ENCODE measurements around the gene ALX1. TPM values are rescaled to one million over a fixed set of nuclear protein-coding genes. Genes with fewer than 3 reads are reported as not detected.

Gene ALX1
- total and polyA plus RNA-seq, 2 donors from 2014 or later: 0.90 to 1.6 TPM

- H3K4me3 ChIP-seq (ENCODE audit: low read length in 3 of 3): no peak overlapping the region
- FAIRE-seq (no peak), DNase-seq (no peak)
- no peak for TF ChIP-seq CTCF (IDR thresholded peaks at IDR 0.05; ENCODE audit: borderline replicate concordance, extremely low read depth, insufficient read depth)
- H3K9ac ChIP-seq (ENCODE audit: low read length in 3 of 3): no peak overlapping the region
- H3K27ac ChIP-seq (ENCODE audit: low read depth in 2 of 2, low read length in 2 of 2): no peak overlapping the region
- H3K9me3 ChIP-seq (ENCODE audit: control insufficient read depth in 2 of 3, insufficient read depth in 1 of 3, low read length in 3 of 3): no peaks in the 10 kb centered on the region
- no peaks in the 10 kb centered on the region for H3K27me3 ChIP-seq (ENCODE audit: control insufficient read depth, insufficient read depth, low read length)
- H3K4me1 ChIP-seq (ENCODE audit: control insufficient read depth in 2 of 3, insufficient read depth in 2 of 3, low read depth in 1 of 3, low read length in 3 of 3): no peaks in the 10 kb centered on the region
- H3K36me3 ChIP-seq (ENCODE audit: control insufficient read depth in 2 of 3, insufficient read depth in 3 of 3, low read length in 3 of 3): no peaks in the 10 kb centered on the region
- intact Hi-C loops (cut with DNase I): no loop called here
Measured at GRCh38 chr12:85299053-85299452, 19.0 kb downstream of the ALX1 start.

- Histone ChIP-seq H3K4me1 (ENCODE audit: control insufficient read depth in 2 of 3, insufficient read depth in 2 of 3, low read depth in 1 of 3, low read length in 3 of 3) (no peaks in the 10 kb centered on the region), H3K4me3 (ENCODE audit: low read length in 3 of 3) (no peak overlapping the region), H3K27me3 (ENCODE audit: control insufficient read depth, insufficient read depth, low read length) (no peaks in the 10 kb centered on the region), H3K36me3 (ENCODE audit: control insufficient read depth in 2 of 3, insufficient read depth in 3 of 3, low read length in 3 of 3) (no peaks in the 10 kb centered on the region), H3K9me3 (ENCODE audit: control insufficient read depth in 2 of 3, insufficient read depth in 1 of 3, low read length in 3 of 3) (no peaks in the 10 kb centered on the region), H3K9ac (ENCODE audit: low read length in 3 of 3) (no peak overlapping the region), H3K27ac (ENCODE audit: low read depth in 2 of 2, low read length in 2 of 2) (no peak overlapping the region)
- no peak for FAIRE-seq
- intact Hi-C loops (cut with DNase I): no loop called here
- DNase-seq: no peak
- TF ChIP-seq CTCF (IDR thresholded peaks at IDR 0.05; ENCODE audit: borderline replicate concordance, extremely low read depth, insufficient read depth): no peak
Measured at GRCh38 chr12:85301051-85301450, 21.0 kb downstream of the ALX1 start.

- TF ChIP-seq CTCF (IDR thresholded peaks at IDR 0.05; ENCODE audit: borderline replicate concordance, extremely low read depth, insufficient read depth): no peak
- intact Hi-C loops (cut with DNase I): no loop called here
- FAIRE-seq (no peak), DNase-seq (peak in 1 of 5 donors; percentile 30)
- Histone ChIP-seq H3K9ac (ENCODE audit: low read length in 3 of 3) (no peak overlapping the region), H3K36me3 (ENCODE audit: control insufficient read depth in 2 of 3, insufficient read depth in 3 of 3, low read length in 3 of 3) (no peaks in the 10 kb centered on the region), H3K4me1 (ENCODE audit: control insufficient read depth in 2 of 3, insufficient read depth in 2 of 3, low read depth in 1 of 3, low read length in 3 of 3) (no peaks in the 10 kb centered on the region), H3K9me3 (ENCODE audit: control insufficient read depth in 2 of 3, insufficient read depth in 1 of 3, low read length in 3 of 3) (no peaks in the 10 kb centered on the region), H3K27me3 (ENCODE audit: control insufficient read depth, insufficient read depth, low read length) (no peaks in the 10 kb centered on the region), H3K27ac (ENCODE audit: low read depth in 2 of 2, low read length in 2 of 2) (no peak overlapping the region), H3K4me3 (ENCODE audit: low read length in 3 of 3) (no peak overlapping the region)
Measured at GRCh38 chr12:85308374-85308773, 28.4 kb downstream of the ALX1 start.

GRCh38 chr12:85309125-85309566, 29.1 kb downstream of the ALX1 start:
- no peaks in the 10 kb centered on the region for H3K36me3 ChIP-seq (ENCODE audit: control insufficient read depth in 2 of 3, insufficient read depth in 3 of 3, low read length in 3 of 3)
- H3K27me3 ChIP-seq (ENCODE audit: control insufficient read depth, insufficient read depth, low read length): no peaks in the 10 kb centered on the region
- TF ChIP-seq CTCF (IDR thresholded peaks at IDR 0.05; ENCODE audit: borderline replicate concordance, extremely low read depth, insufficient read depth): no peak
- FAIRE-seq (no peak), DNase-seq (peak in 3 of 5 donors; percentile 31 to 94 (median 75))
- H3K9me3 ChIP-seq (ENCODE audit: control insufficient read depth in 2 of 3, insufficient read depth in 1 of 3, low read length in 3 of 3): no peaks in the 10 kb centered on the region
- no peaks in the 10 kb centered on the region for H3K4me1 ChIP-seq (ENCODE audit: control insufficient read depth in 2 of 3, insufficient read depth in 2 of 3, low read depth in 1 of 3, low read length in 3 of 3)
- no peak overlapping the region for H3K27ac ChIP-seq (ENCODE audit: low read depth in 2 of 2, low read length in 2 of 2)
- peak overlapping the region in 1 of 3 donors; percentile 2 for H3K9ac ChIP-seq (ENCODE audit: low read length in 3 of 3)
- intact Hi-C loops (cut with DNase I): no loop called here
- H3K4me3 ChIP-seq (ENCODE audit: low read length in 3 of 3): no peak overlapping the region
